Hypothalamus (tissue), 51 donors: ENCODE results near the gene TSPEAR.
"Not testable (repeated sequence)": the region's sequence is repeated elsewhere in the genome, so short reads cannot be mapped to it uniquely, and the experiment has no call there.

Experiments
- DNase-seq, 51 donors: peaks; one replicate each; lab custom pipeline; 2025; lab: John Stamatoyannopoulos, UW

The TSPEAR gene

GRCh38 chr21:44557491-44558328 is 153.7 kb downstream of the TSPEAR start:
- DNase-seq = no peak

- DNase-seq = no peak
Observed at GRCh38 chr21:44556879-44557278, 154.5 kb downstream of the TSPEAR start.

- no peak for DNase-seq
Observed at GRCh38 chr21:44555200-44555875, 156.0 kb downstream of the TSPEAR start.

- no peak for DNase-seq
Observed at GRCh38 chr21:44552681-44553080, 158.7 kb downstream of the TSPEAR start.

- no peak for DNase-seq
Observed at GRCh38 chr21:44552136-44552535, 159.2 kb downstream of the TSPEAR start.

GRCh38 chr21:44551340-44551961 is 159.9 kb downstream of the TSPEAR start, which contains the start of gene KRTAP10-2:
TSS of gene KRTAP10-2 (minus strand) at chr21:44551505. CDS start at chr21:44551458, 47 bp downstream.
- no peak for DNase-seq

GRCh38 chr21:44550807-44551206 is 160.6 kb downstream of the TSPEAR start:
- no peak for DNase-seq

- not testable (repeated sequence) for DNase-seq
Observed at GRCh38 chr21:44550285-44550684, 161.1 kb downstream of the TSPEAR start.

GRCh38 chr21:44549525-44550211 is 161.7 kb downstream of the TSPEAR start:
- DNase-seq = no peak

- DNase-seq = no peak
Observed at GRCh38 chr21:44548922-44549321, 162.4 kb downstream of the TSPEAR start.

- no peak for DNase-seq
Observed at GRCh38 chr21:44548381-44548780, 163.0 kb downstream of the TSPEAR start.

- DNase-seq = no peak
Observed at GRCh38 chr21:44547656-44548331, 163.6 kb downstream of the TSPEAR start.

- DNase-seq = no peak
Observed at GRCh38 chr21:44544566-44544965, 166.8 kb downstream of the TSPEAR start.

GRCh38 chr21:44542716-44543115 is 168.7 kb downstream of the TSPEAR start:
- no peak for DNase-seq

- DNase-seq = no peak
Observed at GRCh38 chr21:44540741-44541288, 170.6 kb downstream of the TSPEAR start.

- DNase-seq = no peak
Observed at GRCh38 chr21:44539991-44540666, 171.2 kb downstream of the TSPEAR start, which contains the start of gene KRTAP10-1. TSS of gene KRTAP10-1 (minus strand) at chr21:44540195. CDS start at chr21:44540150, 45 bp downstream.

GRCh38 chr21:44539046-44539445 is 172.3 kb downstream of the TSPEAR start:
- DNase-seq = no peak

- DNase-seq = no peak
Observed at GRCh38 chr21:44537930-44538911, 173.2 kb downstream of the TSPEAR start.
